Nephron (organoid): ENCODE results near the gene MTCH1.

Experiments used
- H3K27ac Mint-ChIP-seq, 3 experiments: 2 replicates each; pipeline ENCODE4 v1.8.0; 2020; ENCODE audit warnings: mixed read lengths in 3 of 3, mild to moderate bottlenecking in 2 of 3, moderate library complexity in 1 of 3
- H3K27me3 Mint-ChIP-seq: 2 replicates; pipeline ENCODE4 v1.8.0; 2021; ENCODE audit warnings: low read depth, mild to moderate bottlenecking, moderate library complexity, mixed read lengths
- H3K36me3 Mint-ChIP-seq: 2 replicates; pipeline ENCODE4 v1.8.0; 2020; ENCODE audit warnings: low read depth, mixed read lengths
- H3K4me1 Mint-ChIP-seq: 2 replicates; pipeline ENCODE4 v1.8.0; 2020; ENCODE audit warnings: mixed read lengths
- H3K4me3 Mint-ChIP-seq, 3 experiments: 2 replicates each; pipeline ENCODE4 v1.8.0; 2020; ENCODE audit warnings: mild to moderate bottlenecking in 3 of 3, mixed read lengths in 3 of 3, moderate library complexity in 2 of 3
- H3K9me3 Mint-ChIP-seq: 2 replicates; pipeline ENCODE4 v1.8.0; 2020; ENCODE audit warnings: mixed read lengths
- CTCF ChIP-seq, 3 experiments: fragments of 200-600 bp; sonication (generic); IDR thresholded peaks; one replicate each; pipeline ENCODE4 v1.5.0; 2021; ENCODE audit warnings: antibody characterized with exemption in 3 of 3; ENCODE audit not compliant: unreplicated experiment in 3 of 3

The MTCH1 gene

GRCh38 chr6:36930483-36930882, 55.5 kb downstream of the MTCH1 start:
- H3K9me3 Mint-ChIP-seq: no peaks in the 10 kb centered on the region
- no peaks in the 10 kb centered on the region for H3K36me3 Mint-ChIP-seq
- peaks cover 58% of the 10 kb centered on the region for H3K4me1 Mint-ChIP-seq
- peak overlapping the region in 1 of 3 experiments; percentile 29 for H3K4me3 Mint-ChIP-seq
- no peak for TF ChIP-seq CTCF (IDR thresholded peaks at IDR 0.05; ENCODE audit: unreplicated experiment in 3 of 3)
- peak overlapping the region; percentile 67 to 84 (median 82) for H3K27ac Mint-ChIP-seq
- no peaks in the 10 kb centered on the region for H3K27me3 Mint-ChIP-seq

GRCh38 chr6:36929607-36930006, 56.4 kb downstream of the MTCH1 start:
- H3K27me3 Mint-ChIP-seq: no peaks in the 10 kb centered on the region
- peaks cover 1% of the 10 kb centered on the region for H3K36me3 Mint-ChIP-seq
- TF ChIP-seq CTCF (IDR thresholded peaks at IDR 0.05; ENCODE audit: unreplicated experiment in 3 of 3): no peak
- peak overlapping the region in 2 of 3 experiments; percentile 8 to 49 for H3K4me3 Mint-ChIP-seq
- no peaks in the 10 kb centered on the region for H3K9me3 Mint-ChIP-seq
- peak overlapping the region; percentile 83 to 88 (median 84) for H3K27ac Mint-ChIP-seq
- H3K4me1 Mint-ChIP-seq: peaks cover 65% of the 10 kb centered on the region

- H3K27me3 Mint-ChIP-seq: no peaks in the 10 kb centered on the region
- peak overlapping the region; percentile 83 to 88 (median 84) for H3K27ac Mint-ChIP-seq
- TF ChIP-seq CTCF (IDR thresholded peaks at IDR 0.05; ENCODE audit: unreplicated experiment in 3 of 3): no peak
- H3K4me1 Mint-ChIP-seq: peaks cover 69% of the 10 kb centered on the region
- no peaks in the 10 kb centered on the region for H3K9me3 Mint-ChIP-seq
- H3K36me3 Mint-ChIP-seq: peaks cover 3% of the 10 kb centered on the region
- H3K4me3 Mint-ChIP-seq: no peak overlapping the region
Observed at GRCh38 chr6:36929152-36929551, 56.8 kb downstream of the MTCH1 start.

GRCh38 chr6:36928547-36928918, 57.5 kb downstream of the MTCH1 start:
- Mint-ChIP-seq H3K4me1 (peaks cover 69% of the 10 kb centered on the region), H3K9me3 (no peaks in the 10 kb centered on the region), H3K36me3 (peaks cover 6% of the 10 kb centered on the region), H3K27ac (peak overlapping the region; percentile 81 to 84 (median 84)), H3K27me3 (no peaks in the 10 kb centered on the region), H3K4me3 (no peak overlapping the region)
- TF ChIP-seq CTCF (IDR thresholded peaks at IDR 0.05; ENCODE audit: unreplicated experiment in 3 of 3): no peak

GRCh38 chr6:36927691-36928546, 58.1 kb downstream of the MTCH1 start:
- peak overlapping the region; percentile 81 to 84 (median 84) for H3K27ac Mint-ChIP-seq
- peaks cover 69% of the 10 kb centered on the region for H3K4me1 Mint-ChIP-seq
- TF ChIP-seq CTCF (IDR thresholded peaks at IDR 0.05; ENCODE audit: unreplicated experiment in 3 of 3): no peak
- H3K36me3 Mint-ChIP-seq: peaks cover 6% of the 10 kb centered on the region
- no peaks in the 10 kb centered on the region for H3K9me3 Mint-ChIP-seq
- H3K27me3 Mint-ChIP-seq: no peaks in the 10 kb centered on the region
- no peak overlapping the region for H3K4me3 Mint-ChIP-seq
